ENCODE results near the gene SRCAP. TPM values are rescaled to one million over a fixed set of nuclear protein-coding genes. Genes with fewer than 3 reads are reported as not detected.

Gene SRCAP
- total RNA-seq, 1 donor from 2014 or later: 24.5 TPM

GRCh38 chr16:30665155-30665829, 33.7 kb upstream of the SRCAP start:
- Histone ChIP-seq H3K27me3 (no peaks in the 10 kb centered on the region), H3K36me3 (peaks cover 86 to 95% of the 10 kb centered on the region in 2 donors)

GRCh38 chr16:30665830-30666190, 33.2 kb upstream of the SRCAP start:
- intact Hi-C loops (cut with DNase I): no loop called here
- TF ChIP-seq CTCF (IDR thresholded peaks at IDR 0.05): no peak
- H3K4me1 ChIP-seq: peaks cover 8 to 15% of the 10 kb centered on the region in 2 donors
- H3K36me3 ChIP-seq: peaks cover 84 to 97% of the 10 kb centered on the region in 2 donors
- no peak overlapping the region for H3K27ac ChIP-seq
- DNase-seq (ENCODE audit: low spot score in 2 of 2): no peak
- no peak overlapping the region for H3K4me3 ChIP-seq
- no peaks in the 10 kb centered on the region for H3K9me3 ChIP-seq
- H3K27me3 ChIP-seq: no peaks in the 10 kb centered on the region

More at GRCh38 chr16:30665155-30665829, 33.7 kb upstream of the SRCAP start:
- H3K27ac ChIP-seq: no peak overlapping the region
- no peak for TF ChIP-seq CTCF (IDR thresholded peaks at IDR 0.05)
- no peaks in the 10 kb centered on the region for H3K9me3 ChIP-seq
- intact Hi-C loops (cut with DNase I): no loop called here
- no peak overlapping the region for H3K4me3 ChIP-seq
- DNase-seq (ENCODE audit: low spot score in 2 of 2): no peak
- H3K4me1 ChIP-seq: peaks cover 13 to 20% of the 10 kb centered on the region in 2 donors

GRCh38 chr16:30666681-30667080, 32.3 kb upstream of the SRCAP start:
- intact Hi-C loops (cut with DNase I): no loop called here
- H3K4me3 ChIP-seq: no peak overlapping the region
- TF ChIP-seq CTCF (IDR thresholded peaks at IDR 0.05): no peak
- no peak overlapping the region for H3K27ac ChIP-seq
- H3K4me1 ChIP-seq: peaks cover 0 to 6% of the 10 kb centered on the region in 2 donors
- DNase-seq (ENCODE audit: low spot score in 2 of 2): no peak
- H3K9me3 ChIP-seq: no peaks in the 10 kb centered on the region
- no peaks in the 10 kb centered on the region for H3K27me3 ChIP-seq
- peaks cover 78 to 90% of the 10 kb centered on the region in 2 donors for H3K36me3 ChIP-seq

GRCh38 chr16:30667361-30667905, 31.5 kb upstream of the SRCAP start:
- H3K4me3 ChIP-seq: no peak overlapping the region
- H3K9me3 ChIP-seq: no peaks in the 10 kb centered on the region
- H3K27me3 ChIP-seq: no peaks in the 10 kb centered on the region
- H3K36me3 ChIP-seq: peaks cover 74 to 82% of the 10 kb centered on the region in 2 donors
- intact Hi-C loops (cut with DNase I): no loop called here
- no peak overlapping the region for H3K27ac ChIP-seq
- TF ChIP-seq CTCF (IDR thresholded peaks at IDR 0.05): no peak
- no peak for DNase-seq (ENCODE audit: low spot score in 2 of 2)
- H3K4me1 ChIP-seq: peaks cover 0 to 6% of the 10 kb centered on the region in 2 donors

- no peak for DNase-seq (ENCODE audit: low spot score in 2 of 2)
- no peak overlapping the region for H3K4me3 ChIP-seq
- H3K27ac ChIP-seq: no peak overlapping the region
- intact Hi-C loops (cut with DNase I): no loop called here
- no peaks in the 10 kb centered on the region for H3K4me1 ChIP-seq
- H3K9me3 ChIP-seq: no peaks in the 10 kb centered on the region
- H3K27me3 ChIP-seq: no peaks in the 10 kb centered on the region
- TF ChIP-seq CTCF (IDR thresholded peaks at IDR 0.05): no peak
- peaks cover 65 to 73% of the 10 kb centered on the region in 2 donors for H3K36me3 ChIP-seq
Measured at GRCh38 chr16:30668393-30668792, 30.6 kb upstream of the SRCAP start.
